ENCODE data around the gene CEP126. TPM values are rescaled to one million over a fixed set of nuclear protein-coding genes. Genes with fewer than 3 reads are reported as not detected.

The CEP126 gene
- total RNA-seq, 1 donor = 3.6 TPM

DNA sequence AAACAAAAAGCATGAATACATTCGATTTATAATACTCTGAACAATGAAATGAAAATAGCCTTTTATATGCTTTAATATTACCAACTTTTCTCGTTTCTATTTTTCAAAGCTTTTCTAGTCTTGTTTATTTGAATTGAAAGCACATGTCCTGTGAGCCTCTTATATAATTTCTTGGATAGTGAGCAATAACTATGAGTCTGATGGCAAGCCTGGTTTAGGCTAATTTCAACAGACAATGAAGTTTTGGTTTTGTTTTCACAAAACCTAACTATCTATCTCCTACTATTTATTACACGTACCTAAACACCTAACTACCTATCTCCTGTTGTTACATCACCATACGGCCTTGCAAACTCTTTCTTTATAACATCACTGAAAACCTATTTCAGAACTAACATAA lies 29.2 kb upstream of the CEP126 start:
- no peaks in the 10 kb centered on the region for H3K79me2 ChIP-seq (ENCODE audit: insufficient read depth, low read length)
- H3K9me3 ChIP-seq (ENCODE audit: low read depth, low read length) = no peaks in the 10 kb centered on the region
- H3K27ac ChIP-seq (ENCODE audit: low read depth, low read length) = no peak overlapping the region
- H3K27me3 ChIP-seq (ENCODE audit: insufficient read depth, low read length) = no peaks in the 10 kb centered on the region
- no peak overlapping the region for H2AFZ ChIP-seq (ENCODE audit: low read length)
- no peaks in the 10 kb centered on the region for H3K4me1 ChIP-seq (ENCODE audit: insufficient read depth, low read length)
- TF ChIP-seq, protein P1, sequence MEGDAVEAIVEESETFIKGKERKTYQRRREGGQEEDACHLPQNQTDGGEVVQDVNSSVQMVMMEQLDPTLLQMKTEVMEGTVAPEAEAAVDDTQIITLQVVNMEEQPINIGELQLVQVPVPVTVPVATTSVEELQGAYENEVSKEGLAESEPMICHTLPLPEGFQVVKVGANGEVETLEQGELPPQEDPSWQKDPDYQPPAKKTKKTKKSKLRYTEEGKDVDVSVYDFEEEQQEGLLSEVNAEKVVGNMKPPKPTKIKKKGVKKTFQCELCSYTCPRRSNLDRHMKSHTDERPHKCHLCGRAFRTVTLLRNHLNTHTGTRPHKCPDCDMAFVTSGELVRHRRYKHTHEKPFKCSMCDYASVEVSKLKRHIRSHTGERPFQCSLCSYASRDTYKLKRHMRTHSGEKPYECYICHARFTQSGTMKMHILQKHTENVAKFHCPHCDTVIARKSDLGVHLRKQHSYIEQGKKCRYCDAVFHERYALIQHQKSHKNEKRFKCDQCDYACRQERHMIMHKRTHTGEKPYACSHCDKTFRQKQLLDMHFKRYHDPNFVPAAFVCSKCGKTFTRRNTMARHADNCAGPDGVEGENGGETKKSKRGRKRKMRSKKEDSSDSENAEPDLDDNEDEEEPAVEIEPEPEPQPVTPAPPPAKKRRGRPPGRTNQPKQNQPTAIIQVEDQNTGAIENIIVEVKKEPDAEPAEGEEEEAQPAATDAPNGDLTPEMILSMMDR (IDR thresholded peaks at IDR 0.05; ENCODE audit: extremely low read depth, low read depth, low read length) = no peak
- H3K4me3 ChIP-seq (ENCODE audit: insufficient read depth, low read length) = no peak overlapping the region
- H4K20me1 ChIP-seq (ENCODE audit: insufficient read depth, low read length) = no peaks in the 10 kb centered on the region
- no peaks in the 10 kb centered on the region for H3K36me3 ChIP-seq (ENCODE audit: insufficient read depth, low read length)
- H3K4me2 ChIP-seq (ENCODE audit: insufficient read depth, low read length) = no peak overlapping the region
- DNase-seq (ENCODE audit: insufficient read length, low spot score, missing footprints) = no peak

DNA sequence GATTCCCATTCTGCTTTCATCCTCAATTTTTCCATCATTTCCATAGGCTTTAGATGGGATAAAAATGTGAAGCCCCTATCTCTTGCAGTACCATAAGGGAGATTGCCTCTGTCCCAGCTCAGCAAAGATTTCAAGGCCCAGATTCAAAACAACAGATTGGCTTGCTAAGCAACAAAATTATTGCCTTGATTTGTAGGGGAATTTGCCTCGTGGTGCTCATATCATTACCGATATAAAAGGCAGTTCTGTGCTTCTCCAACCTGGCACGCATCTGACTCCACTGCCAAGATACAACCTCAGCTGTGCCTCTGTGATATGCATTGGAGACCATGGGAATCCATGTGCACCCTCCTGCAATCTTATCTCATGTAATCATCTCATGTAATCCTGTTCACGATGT lies 25.0 kb upstream of the CEP126 start:
- Histone ChIP-seq H3K4me3 (ENCODE audit: insufficient read depth, low read length) (no peak overlapping the region), H3K27ac (ENCODE audit: low read depth, low read length) (no peak overlapping the region), H3K9me3 (ENCODE audit: low read depth, low read length) (no peaks in the 10 kb centered on the region), H3K79me2 (ENCODE audit: insufficient read depth, low read length) (no peaks in the 10 kb centered on the region), H2AFZ (ENCODE audit: low read length) (no peak overlapping the region), H3K36me3 (ENCODE audit: insufficient read depth, low read length) (no peaks in the 10 kb centered on the region), H4K20me1 (ENCODE audit: insufficient read depth, low read length) (no peaks in the 10 kb centered on the region), H3K4me2 (ENCODE audit: insufficient read depth, low read length) (no peak overlapping the region), H3K27me3 (ENCODE audit: insufficient read depth, low read length) (no peaks in the 10 kb centered on the region), H3K4me1 (ENCODE audit: insufficient read depth, low read length) (no peaks in the 10 kb centered on the region)
- no peak for DNase-seq (ENCODE audit: insufficient read length, low spot score, missing footprints)
- TF ChIP-seq, protein P1 (IDR thresholded peaks at IDR 0.05; ENCODE audit: extremely low read depth, low read depth, low read length) = no peak

DNA sequence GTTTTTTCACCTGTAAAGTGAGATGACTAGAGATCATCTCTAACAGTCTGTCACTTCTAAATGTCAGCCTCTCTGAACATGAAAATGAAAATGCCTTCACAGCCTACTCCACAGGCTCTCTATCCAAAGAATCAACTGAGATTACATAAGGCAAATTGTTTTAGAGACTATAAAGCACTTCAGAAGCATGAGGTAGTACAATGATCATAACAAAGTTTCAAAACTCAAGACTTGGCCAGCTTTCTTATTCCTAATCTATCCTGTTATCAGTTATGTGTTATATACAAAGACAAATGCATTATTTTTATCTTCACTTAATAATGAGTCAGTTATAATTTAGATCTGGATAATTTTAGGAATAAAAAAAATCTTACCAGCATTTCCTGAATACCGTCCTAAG lies 20.3 kb upstream of the CEP126 start:
- Histone ChIP-seq H3K4me1 (ENCODE audit: insufficient read depth, low read length) (no peaks in the 10 kb centered on the region), H3K79me2 (ENCODE audit: insufficient read depth, low read length) (no peaks in the 10 kb centered on the region), H3K36me3 (ENCODE audit: insufficient read depth, low read length) (no peaks in the 10 kb centered on the region), H3K27ac (ENCODE audit: low read depth, low read length) (no peak overlapping the region), H3K4me3 (ENCODE audit: insufficient read depth, low read length) (no peak overlapping the region), H4K20me1 (ENCODE audit: insufficient read depth, low read length) (no peaks in the 10 kb centered on the region), H3K9me3 (ENCODE audit: low read depth, low read length) (no peaks in the 10 kb centered on the region), H3K27me3 (ENCODE audit: insufficient read depth, low read length) (no peaks in the 10 kb centered on the region), H2AFZ (ENCODE audit: low read length) (peak overlapping the region; percentile 35), H3K4me2 (ENCODE audit: insufficient read depth, low read length) (no peak overlapping the region)
- TF ChIP-seq, protein P1 (IDR thresholded peaks at IDR 0.05; ENCODE audit: extremely low read depth, low read depth, low read length) = no peak
- DNase-seq (ENCODE audit: insufficient read length, low spot score, missing footprints) = peak; percentile 39

DNA sequence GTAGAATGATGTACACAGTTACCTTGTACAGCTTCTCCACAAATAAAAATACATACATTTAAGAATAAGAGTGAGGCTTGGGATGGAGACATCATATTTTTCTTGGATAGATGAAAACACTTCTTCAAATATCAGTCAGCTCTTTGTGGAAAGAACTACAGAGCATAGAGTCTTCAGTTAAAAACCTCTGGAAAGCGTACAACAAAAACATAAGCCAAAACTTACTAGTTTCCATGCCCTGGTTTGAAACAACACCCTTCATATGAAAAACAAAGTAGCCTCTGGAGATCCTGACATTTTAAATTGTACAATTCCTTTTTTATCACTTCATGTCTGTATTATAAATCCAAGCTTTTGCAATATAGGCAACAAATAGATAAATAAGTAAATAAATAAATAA lies 7.0 kb upstream of the CEP126 start:
- Histone ChIP-seq H3K9me3 (ENCODE audit: low read depth, low read length) (no peaks in the 10 kb centered on the region), H3K27ac (ENCODE audit: low read depth, low read length) (no peak overlapping the region), H3K27me3 (ENCODE audit: insufficient read depth, low read length) (no peaks in the 10 kb centered on the region), H3K36me3 (ENCODE audit: insufficient read depth, low read length) (no peaks in the 10 kb centered on the region), H3K4me2 (ENCODE audit: insufficient read depth, low read length) (peak overlapping the region; percentile 37), H3K79me2 (ENCODE audit: insufficient read depth, low read length) (no peaks in the 10 kb centered on the region), H3K4me3 (ENCODE audit: insufficient read depth, low read length) (no peak overlapping the region), H4K20me1 (ENCODE audit: insufficient read depth, low read length) (no peaks in the 10 kb centered on the region), H2AFZ (ENCODE audit: low read length) (peak overlapping the region; percentile 51), H3K4me1 (ENCODE audit: insufficient read depth, low read length) (peaks cover 10% of the 10 kb centered on the region)
- peak; percentile 65 for DNase-seq (ENCODE audit: insufficient read length, low spot score, missing footprints)
- TF ChIP-seq, protein P1 (IDR thresholded peaks at IDR 0.05; ENCODE audit: extremely low read depth, low read depth, low read length) = no peak

All from osteoblast (primary cell).